ENCODE measurements around the gene SNX21.
A peak's percentile ranks its signal among the peaks of the same experiment; 100 is the strongest.

Gene SNX21

DNA sequence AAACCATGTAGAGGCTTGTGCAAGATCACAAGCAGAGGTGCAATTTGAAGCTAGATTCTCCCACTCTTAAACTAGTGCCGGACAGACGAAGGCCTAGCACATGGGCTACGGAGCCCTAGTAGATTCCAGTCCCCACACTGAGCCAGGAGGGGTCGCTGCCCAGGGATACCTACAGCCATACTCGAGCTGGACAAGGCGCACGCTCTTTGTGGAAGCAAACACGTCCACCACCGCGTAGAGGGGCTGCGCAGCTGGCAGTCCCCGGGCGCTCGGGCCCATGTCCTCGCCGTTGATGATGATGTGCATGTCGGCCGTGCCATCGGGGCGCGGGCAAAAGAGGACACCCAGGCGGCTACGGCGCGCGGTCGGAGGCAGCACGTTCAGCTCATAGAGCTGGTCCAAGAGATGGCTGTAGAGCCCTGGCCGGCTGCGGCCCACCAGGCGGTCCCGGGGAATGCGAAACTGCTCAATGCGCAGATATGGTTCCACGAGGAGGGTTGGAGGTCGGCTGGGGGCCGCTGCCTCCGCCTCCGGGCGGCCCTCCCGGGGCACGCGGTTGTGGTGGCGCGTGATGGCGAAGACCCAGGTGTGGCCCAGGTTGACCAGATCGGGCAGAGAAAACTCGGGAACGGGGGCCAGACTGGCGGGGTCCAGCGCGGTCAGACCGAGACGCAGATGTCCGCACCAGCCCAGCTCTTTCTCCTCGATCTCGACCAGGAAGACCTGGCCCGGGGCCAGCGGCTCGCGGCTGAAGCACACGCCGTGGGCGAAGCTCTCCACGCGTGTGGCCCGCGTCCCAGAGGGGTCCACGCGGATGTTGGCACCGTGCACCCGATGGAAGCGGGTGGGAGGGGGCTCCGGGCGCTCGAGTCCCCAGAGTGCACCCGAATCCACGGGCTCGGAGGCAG lies 56.7 kb downstream of the SNX21 start:
- Histone ChIP-seq H2BK120ac (ENCODE audit: low read depth, low read length) (peak overlapping the region; percentile 81), H2AK5ac (ENCODE audit: low read depth, low read length) (peak overlapping the region; percentile 81), H3K14ac (ENCODE audit: low read length) (peak overlapping the region; percentile 56), H2BK5ac (ENCODE audit: low read length) (peak overlapping the region; percentile 39), H3K18ac (ENCODE audit: low read length) (peak overlapping the region; percentile 93), H3K27me3 (ENCODE audit: control insufficient read depth in 3 of 3, insufficient read depth in 3 of 3, low read depth in 1 of 3, low read length in 3 of 3) (peaks cover 0 to 7% (median 0%) of the 10 kb centered on the region in 3 experiments), H3K4ac (ENCODE audit: low read length) (peak overlapping the region; percentile 76), H3K79me1 (ENCODE audit: low read depth, low read length) (peaks cover 2% of the 10 kb centered on the region), H3K9ac (ENCODE audit: low read depth, low read length, poor library complexity) (peak overlapping the region; percentile 84), H2AFZ (ENCODE audit: low read length) (peak overlapping the region; percentile 90), H4K8ac (ENCODE audit: low read depth, low read length) (peak overlapping the region; percentile 43), H3K36me3 (replicated peaks in 1 of 2; ENCODE audit: control insufficient read depth in 2 of 2, insufficient read depth in 2 of 2, low read length in 2 of 2) (peaks cover 5 to 43% of the 10 kb centered on the region in 2 donors), H3K23ac (ENCODE audit: low read depth, low read length, poor library complexity) (peak overlapping the region; percentile 96), H3K4me1 (ENCODE audit: control insufficient read depth in 2 of 2, insufficient read depth in 1 of 2, low read depth in 1 of 2, low read length in 2 of 2) (peaks cover 5 to 6% of the 10 kb centered on the region in 2 donors), H2BK12ac (ENCODE audit: low read length) (no peak overlapping the region), H3K9me3 (replicated peaks in 1 of 2; ENCODE audit: control insufficient read depth in 2 of 2, insufficient read depth in 1 of 2, low read depth in 1 of 2, low read length in 2 of 2) (no peaks in the 10 kb centered on the region), H3K27ac (replicated peaks; ENCODE audit: low read length) (no peak overlapping the region), H3K4me3 (ENCODE audit: low read length in 2 of 2) (peak overlapping the region; percentile 66 to 88), H4K91ac (ENCODE audit: low read depth, low read length, poor library complexity) (no peak overlapping the region), H3K4me2 (ENCODE audit: insufficient read depth, low read length, poor library complexity, severe bottlenecking) (peak overlapping the region; percentile 100), H2BK15ac (ENCODE audit: low read length) (no peak overlapping the region)
- no CpG with 5 or more reads among the region's 79 CpGs for WGBS, 2 donors (ENCODE audit: extremely low coverage in 2 of 2, insufficient read length in 2 of 2, insufficient replicate concordance in 1 of 2)
- peak; percentile 67 for DNase-seq (ENCODE audit: low spot score)

GRCh38 chr20:45890985-45891983 lies 57.7 kb downstream of the SNX21 start, which contains the start of the genes CTSA and NEURL2:
CTSA (plus strand) TSS chr20:45891335; CDS start chr20:45891569, 234 bp downstream.
NEURL2 (minus strand) TSS chr20:45891208; CDS start chr20:45890991, 217 bp downstream.
- Histone ChIP-seq H4K91ac (ENCODE audit: low read depth, low read length, poor library complexity) (no peak within 1 kb of the TSS), H2BK15ac (ENCODE audit: low read length) (peak within 1 kb of the TSS; percentile 46), H3K23ac (ENCODE audit: low read depth, low read length, poor library complexity) (peak within 1 kb of the TSS; percentile 96), H3K79me1 (ENCODE audit: low read depth, low read length) (peaks cover 2% of the 10 kb centered on the region), H3K14ac (ENCODE audit: low read length) (peak within 1 kb of the TSS; percentile 56), H3K27me3 (ENCODE audit: control insufficient read depth in 3 of 3, insufficient read depth in 3 of 3, low read depth in 1 of 3, low read length in 3 of 3) (peaks cover 0 to 7% (median 0%) of the 10 kb centered on the region in 3 experiments), H2BK5ac (ENCODE audit: low read length) (peak within 1 kb of the TSS; percentile 39), H3K18ac (ENCODE audit: low read length) (peak within 1 kb of the TSS; percentile 93), H2AFZ (ENCODE audit: low read length) (peak within 1 kb of the TSS; percentile 90), H3K27ac (replicated peaks; ENCODE audit: low read length) (no peak within 1 kb of the TSS), H3K9me3 (replicated peaks in 1 of 2; ENCODE audit: control insufficient read depth in 2 of 2, insufficient read depth in 1 of 2, low read depth in 1 of 2, low read length in 2 of 2) (no peaks in the 10 kb centered on the region), H3K36me3 (replicated peaks in 1 of 2; ENCODE audit: control insufficient read depth in 2 of 2, insufficient read depth in 2 of 2, low read length in 2 of 2) (peaks cover 5 to 36% of the 10 kb centered on the region in 2 donors), H2BK12ac (ENCODE audit: low read length) (peak within 1 kb of the TSS; percentile 86), H3K9ac (ENCODE audit: low read depth, low read length, poor library complexity) (peak within 1 kb of the TSS; percentile 91), H2AK5ac (ENCODE audit: low read depth, low read length) (peak within 1 kb of the TSS; percentile 81), H4K8ac (ENCODE audit: low read depth, low read length) (peak within 1 kb of the TSS; percentile 68), H3K4me1 (ENCODE audit: control insufficient read depth in 2 of 2, insufficient read depth in 1 of 2, low read depth in 1 of 2, low read length in 2 of 2) (peaks cover 5 to 6% of the 10 kb centered on the region in 2 donors), H3K4me2 (ENCODE audit: insufficient read depth, low read length, poor library complexity, severe bottlenecking) (peak within 1 kb of the TSS; percentile 100), H3K4me3 (ENCODE audit: low read length in 2 of 2) (peak within 1 kb of the TSS; percentile 66 to 88), H2BK120ac (ENCODE audit: low read depth, low read length) (peak within 1 kb of the TSS; percentile 81), H3K4ac (ENCODE audit: low read length) (peak within 1 kb of the TSS; percentile 76)
- WGBS, 2 donors (ENCODE audit: extremely low coverage in 2 of 2, insufficient read length in 2 of 2, insufficient replicate concordance in 1 of 2), result no CpG with 5 or more reads among the region's 78 CpGs
- DNase-seq (ENCODE audit: low spot score), result peak; percentile 78

- Histone ChIP-seq H4K8ac (ENCODE audit: low read depth, low read length) (no peak overlapping the region), H3K4ac (ENCODE audit: low read length) (no peak overlapping the region), H2BK15ac (ENCODE audit: low read length) (no peak overlapping the region), H3K9ac (ENCODE audit: low read depth, low read length, poor library complexity) (peak overlapping the region; percentile 12), H2AK5ac (ENCODE audit: low read depth, low read length) (no peak overlapping the region), H3K4me3 (ENCODE audit: low read length in 2 of 2) (peak overlapping the region in 1 of 2 donors; percentile 66), H3K4me1 (ENCODE audit: control insufficient read depth in 2 of 2, insufficient read depth in 1 of 2, low read depth in 1 of 2, low read length in 2 of 2) (peaks cover 5 to 6% of the 10 kb centered on the region in 2 donors), H2BK5ac (ENCODE audit: low read length) (peak overlapping the region; percentile 62), H3K23ac (ENCODE audit: low read depth, low read length, poor library complexity) (no peak overlapping the region), H2BK120ac (ENCODE audit: low read depth, low read length) (no peak overlapping the region), H2AFZ (ENCODE audit: low read length) (peak overlapping the region; percentile 90), H3K18ac (ENCODE audit: low read length) (no peak overlapping the region), H3K9me3 (replicated peaks in 1 of 2; ENCODE audit: control insufficient read depth in 2 of 2, insufficient read depth in 1 of 2, low read depth in 1 of 2, low read length in 2 of 2) (no peaks in the 10 kb centered on the region), H3K36me3 (replicated peaks in 1 of 2; ENCODE audit: control insufficient read depth in 2 of 2, insufficient read depth in 2 of 2, low read length in 2 of 2) (peaks cover 7 to 34% of the 10 kb centered on the region in 2 donors), H3K27me3 (ENCODE audit: control insufficient read depth in 3 of 3, insufficient read depth in 3 of 3, low read depth in 1 of 3, low read length in 3 of 3) (peaks cover 0 to 7% (median 0%) of the 10 kb centered on the region in 3 experiments), H4K91ac (ENCODE audit: low read depth, low read length, poor library complexity) (no peak overlapping the region), H3K27ac (replicated peaks; ENCODE audit: low read length) (no peak overlapping the region), H3K4me2 (ENCODE audit: insufficient read depth, low read length, poor library complexity, severe bottlenecking) (no peak overlapping the region), H2BK12ac (ENCODE audit: low read length) (no peak overlapping the region), H3K14ac (ENCODE audit: low read length) (no peak overlapping the region), H3K79me1 (ENCODE audit: low read depth, low read length) (peaks cover 2% of the 10 kb centered on the region)
- no peak for DNase-seq (ENCODE audit: low spot score)
- WGBS, 2 donors (ENCODE audit: extremely low coverage in 2 of 2, insufficient read length in 2 of 2, insufficient replicate concordance in 1 of 2), result no CpG with 5 or more reads among the region's 9 CpGs
Measured at GRCh38 chr20:45892049-45892825, 58.6 kb downstream of the SNX21 start.

All from neuronal stem cell (in vitro differentiated cells).